Measurements from ENCODE around the gene TRPC4.
"Not testable (repeated sequence)": the region's sequence is repeated elsewhere in the genome, so short reads cannot be mapped to it uniquely, and the experiment has no call there.

Gene TRPC4

DNA sequence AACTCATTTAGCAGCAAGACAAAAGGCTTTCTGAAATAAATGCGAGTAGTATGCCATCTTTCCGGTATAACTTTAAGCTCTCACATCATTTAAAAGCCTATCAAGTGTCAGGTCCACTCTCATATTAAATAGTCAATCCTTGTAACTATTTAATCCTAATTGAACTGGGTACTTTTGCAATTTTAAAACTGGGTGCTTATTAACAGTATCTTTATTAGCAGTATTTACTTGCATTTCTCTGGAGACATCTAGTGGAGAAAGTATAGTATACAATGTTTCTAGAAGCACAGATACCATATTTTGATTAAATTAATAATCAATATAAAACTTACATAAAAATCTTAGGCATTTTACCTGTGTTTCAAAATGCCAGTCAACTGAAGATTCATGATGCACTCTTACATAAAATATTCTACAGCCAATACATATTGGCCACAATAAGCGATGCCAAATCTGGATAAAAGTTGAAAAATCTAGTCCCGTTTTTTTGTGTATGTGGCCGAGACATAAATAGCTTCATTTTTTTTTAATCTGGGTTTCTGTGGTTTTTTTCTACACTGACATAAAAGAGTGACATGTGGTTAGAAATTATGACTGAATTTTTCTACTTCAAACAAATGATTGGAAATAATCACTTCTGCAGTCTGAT is 266.7 kb downstream of the TRPC4 start:
- no peak for DNase-seq

DNA sequence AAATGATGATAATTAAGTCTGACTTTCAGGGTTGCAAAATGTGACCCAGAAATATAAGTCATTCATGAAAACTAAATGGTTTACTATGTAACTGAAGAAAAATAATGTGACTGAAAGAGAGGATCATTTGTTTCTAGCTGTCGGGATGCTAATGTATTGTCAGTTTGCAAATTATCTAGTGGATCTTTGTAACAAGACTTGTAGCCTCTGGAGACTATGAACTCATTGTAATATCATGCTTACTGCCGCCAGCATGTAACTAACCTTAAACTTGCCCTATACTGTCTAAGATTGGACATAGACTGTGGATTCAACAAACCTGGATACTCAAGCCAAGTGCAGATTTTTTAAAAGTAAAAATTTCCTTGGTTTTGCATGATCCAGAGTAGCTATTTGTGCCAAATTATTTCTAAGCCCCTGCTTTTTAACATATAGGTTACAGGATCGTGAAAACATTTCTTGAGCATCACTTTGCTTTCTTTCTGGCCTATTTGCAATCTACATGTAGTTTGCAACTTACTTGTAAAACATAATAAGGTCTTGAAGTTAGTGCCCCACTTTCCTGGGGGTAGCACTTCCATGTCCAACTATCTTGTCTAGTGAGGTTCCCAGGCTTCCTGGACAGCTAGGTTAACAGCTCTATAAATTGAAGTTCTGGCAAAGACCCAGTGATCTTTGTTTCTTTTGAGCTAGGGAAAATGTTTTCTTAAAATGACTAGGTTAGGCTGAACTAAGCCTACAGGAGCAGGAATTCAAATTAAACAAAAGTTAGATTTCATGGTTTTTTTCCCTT is 267.7 kb downstream of the TRPC4 start:
- no peak for DNase-seq

DNA sequence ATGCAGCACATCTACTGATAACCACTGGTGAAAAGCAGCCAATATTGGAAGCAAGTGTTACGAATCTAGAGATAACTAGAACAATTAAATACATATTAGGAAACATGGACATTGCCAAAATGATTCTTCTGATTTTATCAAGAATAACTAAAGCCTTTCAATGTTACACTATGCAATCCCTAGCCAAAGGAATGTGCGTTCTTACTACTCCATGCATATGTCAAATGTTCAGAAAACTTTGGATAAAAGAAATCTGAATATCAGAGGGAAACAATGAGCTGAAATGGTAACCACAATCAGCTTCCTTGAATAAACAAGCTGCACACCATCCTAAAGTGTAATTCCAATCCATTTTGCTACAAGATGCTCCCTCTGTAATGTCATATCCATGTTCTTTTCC is 270.1 kb downstream of the TRPC4 start:
- DNase-seq = no peak

DNA sequence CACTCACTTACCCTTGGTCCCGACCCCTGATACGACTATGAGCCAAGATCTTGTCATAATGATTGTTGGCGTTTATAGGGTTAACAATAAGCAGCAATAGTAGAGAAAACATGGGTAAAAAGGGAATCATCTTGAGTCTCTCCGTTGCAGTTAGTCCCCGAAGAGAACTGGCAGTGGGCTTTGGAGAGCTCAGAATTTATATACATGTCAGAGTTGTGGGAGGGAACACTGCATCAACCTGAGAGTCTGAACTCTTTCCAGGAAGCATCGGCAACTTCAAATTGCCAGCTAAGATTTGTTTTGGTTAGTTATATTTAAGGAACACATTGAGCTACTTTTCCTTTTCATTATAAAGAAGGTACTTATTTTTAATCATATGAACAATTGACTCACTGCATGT is 271.0 kb downstream of the TRPC4 start, which contains the start of gene POSTN:
Gene POSTN, minus strand, starts transcription at position 172 of the 400 bp plus-strand sequence. Its CDS starts 42 bp downstream, at position 130.
- DNase-seq = no peak

DNA sequence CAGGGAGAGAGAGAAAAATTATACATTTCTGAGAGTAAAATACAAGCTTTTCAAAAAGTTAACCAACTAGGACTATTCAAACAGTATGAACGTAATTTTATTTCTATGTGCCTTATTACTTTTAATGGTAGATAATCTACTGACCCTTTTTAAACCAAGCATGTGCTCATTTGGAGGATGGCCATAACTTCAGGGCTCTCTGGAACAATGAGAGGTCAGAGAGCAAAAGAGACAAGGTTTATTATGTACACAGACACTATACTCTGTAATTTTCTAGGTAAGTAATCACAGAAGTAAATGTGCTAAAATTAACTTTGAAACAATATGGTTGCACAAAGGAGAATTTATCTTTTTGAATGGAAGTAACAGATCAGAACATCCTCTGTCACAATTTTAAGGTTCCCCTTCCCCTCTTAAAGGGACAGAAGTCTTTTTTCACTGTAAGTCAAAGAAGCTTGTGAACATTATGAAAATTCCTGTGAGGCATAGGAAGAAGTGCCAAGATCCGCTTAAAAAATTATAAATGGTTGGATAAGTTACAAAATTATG is 272.0 kb downstream of the TRPC4 start:
- DNase-seq = no peak

DNA sequence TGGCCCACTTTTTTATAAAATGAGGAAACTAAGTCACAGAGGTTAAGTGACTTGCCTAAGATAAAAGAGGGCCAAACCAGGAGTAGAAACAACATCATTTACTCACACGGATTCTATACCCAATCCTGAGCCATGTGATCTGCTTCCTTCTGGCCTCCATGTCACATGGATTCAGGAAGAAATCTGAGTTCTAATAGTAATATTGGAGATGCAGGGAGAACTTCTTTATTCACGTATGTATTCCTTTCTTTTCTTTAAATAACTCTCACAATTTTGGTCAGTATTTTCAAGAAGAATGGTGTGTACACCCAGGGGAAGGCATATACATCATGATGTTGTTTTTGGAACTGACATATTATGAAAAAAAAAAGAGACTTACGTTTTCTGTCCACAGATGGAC is 272.8 kb downstream of the TRPC4 start:
- no peak for DNase-seq

DNA sequence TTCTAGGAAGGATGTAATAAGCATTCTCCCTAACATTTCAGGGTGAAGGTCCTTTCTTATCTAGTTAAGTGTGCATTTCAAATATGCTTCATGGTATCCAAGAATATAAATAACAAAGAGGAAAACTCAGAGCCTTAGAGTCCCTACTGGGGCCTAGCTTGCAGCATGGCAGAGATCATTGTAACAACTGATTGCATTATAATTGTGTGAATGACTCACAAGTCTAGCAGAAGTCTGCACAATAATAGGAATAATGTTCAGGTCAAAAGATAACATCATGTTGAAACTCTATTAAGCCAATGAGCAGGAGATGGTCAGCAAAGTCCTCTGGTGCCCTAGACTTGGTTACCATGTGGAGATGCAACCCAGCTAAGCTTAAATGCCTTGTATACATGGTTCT is 274.4 kb downstream of the TRPC4 start:
- DNase-seq = no peak

DNA sequence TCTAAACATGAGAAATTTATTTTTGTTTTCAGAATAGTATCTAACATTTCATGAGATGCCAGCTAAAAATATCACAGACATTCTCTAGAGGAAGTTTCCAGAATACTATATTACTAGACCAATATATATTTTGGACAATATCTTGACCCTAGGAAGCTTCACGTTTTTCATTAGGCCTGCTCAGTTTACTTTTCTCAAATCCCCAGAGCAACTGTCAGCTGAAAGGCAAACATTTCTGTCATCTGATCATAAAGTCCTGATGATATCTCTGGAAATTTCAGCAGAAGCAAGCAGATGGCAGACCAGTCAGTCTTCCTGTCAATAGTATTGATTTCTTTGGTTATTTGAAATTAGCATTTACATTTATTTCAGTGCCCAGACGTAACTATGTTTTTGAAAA is 275.0 kb downstream of the TRPC4 start:
- no peak for DNase-seq

DNA sequence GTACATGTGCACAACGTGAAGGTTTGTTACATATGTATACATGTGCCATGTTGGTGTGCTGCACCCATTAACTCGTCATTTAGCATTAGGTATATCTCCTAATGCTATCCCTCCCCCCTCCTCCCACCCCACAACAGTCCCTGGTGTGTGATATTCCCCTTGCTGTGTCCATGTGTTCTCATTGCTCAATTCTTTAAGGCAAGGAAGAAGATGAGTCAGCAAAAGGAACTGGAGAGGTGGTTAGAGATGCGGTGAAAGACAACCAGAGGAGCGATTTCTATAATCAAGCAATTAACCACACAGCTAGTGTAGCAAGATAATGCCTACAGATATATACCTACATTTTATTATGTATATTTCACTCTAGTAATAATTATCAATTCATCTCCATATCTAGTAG is 280.2 kb downstream of the TRPC4 start:
- not testable (repeated sequence) for DNase-seq

DNA sequence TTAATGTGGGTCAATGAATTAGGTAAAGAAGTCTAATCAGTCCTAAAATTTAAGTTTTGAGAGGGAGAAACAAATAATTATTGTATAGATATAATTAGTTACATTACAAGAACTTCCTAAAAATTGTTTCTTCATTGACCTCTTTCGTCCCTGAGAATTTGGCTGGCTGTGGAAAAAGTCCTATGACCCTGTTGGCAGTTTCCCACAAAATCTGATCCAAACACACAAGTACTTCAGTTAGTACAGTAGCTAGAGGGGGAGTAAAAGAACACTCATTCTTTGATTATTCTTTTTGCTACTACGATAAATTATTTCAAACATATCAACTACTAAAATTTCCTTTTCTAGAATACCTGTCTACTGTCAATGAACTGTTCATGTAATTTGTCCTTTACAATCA is 282.3 kb downstream of the TRPC4 start:
- no peak for DNase-seq

All from hypothalamus (tissue), 51 donors.